VCaP (cell line): ENCODE data around the gene TOP3B.

ENCODE experiments used
- H3K27ac ChIP-seq: fragments of 450-650 bp; 2 replicates; pipeline ENCODE4 v1.5.1; 2017
- TF ChIP-seq, protein P1 (sequence below): fragments of 450-650 bp; conservative IDR thresholded peaks from 2 replicates; pipeline ENCODE4 v1.5.1; 2017; ENCODE audit warnings: mild to moderate bottlenecking, moderate library complexity

TOP3B gene

DNA sequence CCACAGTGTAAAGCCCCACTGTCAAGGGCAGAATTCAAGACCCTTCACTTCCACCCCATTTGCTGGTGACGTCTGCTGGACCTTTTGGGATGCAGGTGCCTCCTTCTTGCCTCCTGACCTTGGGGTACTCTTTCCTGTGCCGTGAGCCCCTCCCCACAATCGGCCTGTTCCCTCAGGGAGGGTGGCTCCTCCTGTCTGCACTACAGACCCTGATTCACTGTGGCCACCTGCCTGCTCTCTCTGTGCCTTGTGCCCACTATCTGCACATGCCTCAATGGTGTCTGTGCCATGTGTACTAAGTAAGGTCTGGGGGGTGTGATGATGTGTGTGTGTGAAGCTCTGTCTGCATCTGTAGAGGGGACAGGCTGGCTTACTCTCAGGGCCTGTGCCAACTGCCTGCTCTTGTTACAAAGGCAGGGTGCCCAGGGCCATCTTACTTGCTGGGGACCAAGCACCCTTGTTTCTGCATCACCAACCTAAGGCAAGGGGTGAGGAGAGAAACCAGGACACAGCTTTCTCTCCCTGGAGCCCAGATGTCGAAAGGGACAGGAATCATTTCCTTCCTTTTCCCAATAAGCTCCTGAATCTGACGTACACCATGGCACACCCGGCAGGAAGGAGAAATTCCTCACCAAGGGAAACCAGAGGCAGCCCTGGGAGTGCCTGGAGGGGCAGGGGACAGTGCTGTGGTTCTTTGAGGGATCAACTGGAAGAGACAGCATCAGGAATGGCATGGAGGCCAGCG is 33.6 kb downstream of the TOP3B start:
- no peak overlapping the region for H3K27ac ChIP-seq
- TF ChIP-seq, protein P1, sequence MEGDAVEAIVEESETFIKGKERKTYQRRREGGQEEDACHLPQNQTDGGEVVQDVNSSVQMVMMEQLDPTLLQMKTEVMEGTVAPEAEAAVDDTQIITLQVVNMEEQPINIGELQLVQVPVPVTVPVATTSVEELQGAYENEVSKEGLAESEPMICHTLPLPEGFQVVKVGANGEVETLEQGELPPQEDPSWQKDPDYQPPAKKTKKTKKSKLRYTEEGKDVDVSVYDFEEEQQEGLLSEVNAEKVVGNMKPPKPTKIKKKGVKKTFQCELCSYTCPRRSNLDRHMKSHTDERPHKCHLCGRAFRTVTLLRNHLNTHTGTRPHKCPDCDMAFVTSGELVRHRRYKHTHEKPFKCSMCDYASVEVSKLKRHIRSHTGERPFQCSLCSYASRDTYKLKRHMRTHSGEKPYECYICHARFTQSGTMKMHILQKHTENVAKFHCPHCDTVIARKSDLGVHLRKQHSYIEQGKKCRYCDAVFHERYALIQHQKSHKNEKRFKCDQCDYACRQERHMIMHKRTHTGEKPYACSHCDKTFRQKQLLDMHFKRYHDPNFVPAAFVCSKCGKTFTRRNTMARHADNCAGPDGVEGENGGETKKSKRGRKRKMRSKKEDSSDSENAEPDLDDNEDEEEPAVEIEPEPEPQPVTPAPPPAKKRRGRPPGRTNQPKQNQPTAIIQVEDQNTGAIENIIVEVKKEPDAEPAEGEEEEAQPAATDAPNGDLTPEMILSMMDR, result no peak

GRCh38 chr22:21948390-21948789 is 34.2 kb downstream of the TOP3B start:
- H3K27ac ChIP-seq, result no peak overlapping the region
- TF ChIP-seq, protein P1, result no peak

- H3K27ac ChIP-seq, result no peak overlapping the region
These were observed 35.3 kb downstream of the TOP3B start for GRCh38 chr22:21947040-21948014.

GRCh38 chr22:21946262-21946925 is 36.2 kb downstream of the TOP3B start:
- H3K27ac ChIP-seq, result no peak overlapping the region
- TF ChIP-seq, protein P1, result no peak

More at GRCh38 chr22:21947040-21948014, 35.3 kb downstream of the TOP3B start:
- TF ChIP-seq, protein P1, result peak; percentile 65

DNA sequence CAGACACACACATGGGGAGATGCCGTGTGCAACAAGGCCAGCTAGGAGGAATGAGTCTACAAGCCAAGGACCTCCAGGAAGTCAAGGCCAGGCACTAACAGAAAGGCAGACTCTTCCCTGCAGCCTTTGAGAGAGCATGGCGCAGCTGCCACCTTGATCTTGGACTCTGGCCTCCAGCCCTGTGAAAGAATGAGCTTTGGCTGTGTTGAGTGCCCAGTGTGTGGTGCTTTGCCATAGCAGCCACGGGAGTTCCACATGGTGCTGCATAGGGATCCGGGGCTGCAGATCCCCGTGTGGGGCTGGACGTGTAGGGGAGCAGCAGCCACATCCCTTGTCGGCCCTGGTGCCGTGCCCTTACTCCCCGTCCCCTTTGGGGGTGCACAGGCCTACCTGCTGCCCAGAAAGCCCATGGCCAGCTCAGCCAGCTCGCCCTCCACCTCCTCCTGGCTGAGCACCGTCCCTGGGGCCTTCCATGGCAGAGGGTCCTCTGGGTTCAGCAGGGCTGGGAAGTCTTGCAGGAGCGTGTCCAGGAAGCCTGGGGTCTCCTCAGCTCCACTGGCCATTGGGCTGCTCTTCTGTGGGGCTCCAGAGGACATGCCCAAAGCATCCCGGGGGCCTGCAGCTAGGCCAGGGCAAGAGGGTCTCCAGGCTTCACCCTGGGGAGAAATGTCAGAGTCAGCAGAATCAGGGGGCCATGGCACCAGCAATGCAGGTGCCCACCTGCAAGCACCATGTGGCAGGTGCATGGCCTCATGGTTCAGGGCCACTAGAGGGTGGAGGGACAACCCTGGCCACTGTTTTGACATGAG is 36.9 kb downstream of the TOP3B start:
- H3K27ac ChIP-seq, result no peak overlapping the region
- TF ChIP-seq, protein P1, result no peak

DNA sequence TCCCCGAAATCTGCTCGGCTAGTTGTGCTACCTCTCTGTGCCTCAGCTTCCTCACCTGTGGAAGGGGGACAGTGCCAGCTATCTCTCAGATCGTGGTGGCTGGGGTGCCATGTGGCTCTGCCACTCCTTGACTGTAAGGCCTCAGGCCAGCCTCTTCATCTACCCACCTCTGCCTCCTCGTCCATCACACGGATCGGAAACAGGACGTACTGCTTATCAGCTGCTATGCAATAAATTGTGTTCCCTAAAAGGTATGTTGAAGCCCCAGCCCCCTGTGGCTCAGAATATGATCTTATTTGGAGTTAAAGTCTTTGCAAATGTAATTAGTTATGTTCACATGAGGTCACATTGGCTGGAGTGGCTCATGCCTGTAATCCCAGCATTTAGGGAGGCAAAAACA is 37.7 kb downstream of the TOP3B start:
- TF ChIP-seq, protein P1, result no peak
- no peak overlapping the region for H3K27ac ChIP-seq
